Heart left ventricle (tissue), 13 donors: ENCODE results near the gene SMCO4.

ENCODE experiments used
- POLR2A ChIP-seq, 2 donors: fragments of 450-650 bp; IDR thresholded peaks; one replicate each; pipeline ENCODE4 v1.6.1; 2017; ENCODE audit warnings: antibody characterized with exemption in 2 of 2, mild to moderate bottlenecking in 2 of 2, moderate library complexity in 2 of 2
- TF ChIP-seq, protein P1 (sequence below), 12 donors: fragments of 200-600 bp; sonication (generic) in 4 of 12; IDR thresholded peaks; one replicate each; pipeline versions ENCODE4 v1.5.0 to v1.8.0; 2018 to 2022; ENCODE audit warnings: antibody characterized with exemption in 12 of 12, mild to moderate bottlenecking in 5 of 12
- donor health status: ischemic (EF 13 %, LVEDD 7.1; RV severe dilation, severe dysfunction).
- donor health status: DM: no; HTN: yes; CAD: no.
- donor health status: DM: no; HTN: no; CAD: no.
- donor health status: ischemic (EF 25% LVEDD 6.9; RV normal size, moderate dysfunction).
- donor health status: ischemic (EF 25% LVEDD 5.7; RV mildly dilated, moderate dysfunction).
- donor health status: ischemic (EF 35%, LVEDD 5.7; RV mildly dilated, moderate dysfunction).
- donor health status: nonischemic (EF 11% LVEDD 7.7; RV severe dilation, severe dysfunction).
- donor health status: DM: yes; HTN: yes; CAD: no.
- donor health status: PGD.
- donor health status: ischemic (EF 29% LVEDD 5.4; RV normal size, mild dysfunction).
- donor health status: nonischemic (EF 23%, LVEDD 6.1; RV moderate dilation, normal function).

DNA sequence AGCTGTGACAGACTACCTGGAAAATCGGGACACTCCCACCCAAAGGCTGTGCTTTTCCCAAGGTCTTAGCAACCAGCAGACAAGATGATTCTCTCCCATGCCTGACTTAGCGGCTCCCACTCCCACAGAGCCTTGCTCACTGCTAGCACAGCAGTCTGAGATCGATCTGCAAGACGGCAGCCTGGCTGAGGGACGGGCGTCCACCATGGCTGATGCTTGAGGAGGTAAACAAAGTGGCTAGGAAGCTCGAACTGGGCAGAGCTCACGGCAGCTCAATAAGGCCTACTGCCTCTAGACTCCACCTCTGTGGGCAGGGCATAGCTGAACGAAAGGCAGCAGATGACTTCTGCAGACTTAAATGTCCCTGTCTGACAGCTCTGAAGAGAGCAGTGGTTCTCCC lies 84.9 kb downstream of the SMCO4 start:
- TF ChIP-seq, protein P1, sequence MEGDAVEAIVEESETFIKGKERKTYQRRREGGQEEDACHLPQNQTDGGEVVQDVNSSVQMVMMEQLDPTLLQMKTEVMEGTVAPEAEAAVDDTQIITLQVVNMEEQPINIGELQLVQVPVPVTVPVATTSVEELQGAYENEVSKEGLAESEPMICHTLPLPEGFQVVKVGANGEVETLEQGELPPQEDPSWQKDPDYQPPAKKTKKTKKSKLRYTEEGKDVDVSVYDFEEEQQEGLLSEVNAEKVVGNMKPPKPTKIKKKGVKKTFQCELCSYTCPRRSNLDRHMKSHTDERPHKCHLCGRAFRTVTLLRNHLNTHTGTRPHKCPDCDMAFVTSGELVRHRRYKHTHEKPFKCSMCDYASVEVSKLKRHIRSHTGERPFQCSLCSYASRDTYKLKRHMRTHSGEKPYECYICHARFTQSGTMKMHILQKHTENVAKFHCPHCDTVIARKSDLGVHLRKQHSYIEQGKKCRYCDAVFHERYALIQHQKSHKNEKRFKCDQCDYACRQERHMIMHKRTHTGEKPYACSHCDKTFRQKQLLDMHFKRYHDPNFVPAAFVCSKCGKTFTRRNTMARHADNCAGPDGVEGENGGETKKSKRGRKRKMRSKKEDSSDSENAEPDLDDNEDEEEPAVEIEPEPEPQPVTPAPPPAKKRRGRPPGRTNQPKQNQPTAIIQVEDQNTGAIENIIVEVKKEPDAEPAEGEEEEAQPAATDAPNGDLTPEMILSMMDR (IDR thresholded peaks at IDR 0.05): no peak
- no peak for TF ChIP-seq POLR2A (IDR thresholded peaks at IDR 0.05)
